ENCODE results near the gene ATP4A.

GRCh38 chr19:35556846-35557538 is 6.5 kb downstream of the ATP4A start:
- TF ChIP-seq REST (IDR thresholded peaks at IDR 0.05; ENCODE audit: low read depth) (no peak), NFIC (IDR thresholded peaks at IDR 0.05) (no peak), CREB1 (IDR thresholded peaks at IDR 0.05; ENCODE audit: low read depth) (no peak), TEAD4 (IDR thresholded peaks at IDR 0.05) (no peak), CEBPB (IDR thresholded peaks at IDR 0.05) (no peak), TCF12 (IDR thresholded peaks at IDR 0.05; ENCODE audit: low read depth) (no peak), RAD21 (IDR thresholded peaks at IDR 0.05; ENCODE audit: low read depth) (no peak), EGR1 (IDR thresholded peaks at IDR 0.05) (no peak), YY1 (IDR thresholded peaks at IDR 0.05; ENCODE audit: low read depth) (no peak), EP300 (IDR thresholded peaks at IDR 0.05; ENCODE audit: borderline replicate concordance) (no peak)
- TF ChIP-seq, protein P1, sequence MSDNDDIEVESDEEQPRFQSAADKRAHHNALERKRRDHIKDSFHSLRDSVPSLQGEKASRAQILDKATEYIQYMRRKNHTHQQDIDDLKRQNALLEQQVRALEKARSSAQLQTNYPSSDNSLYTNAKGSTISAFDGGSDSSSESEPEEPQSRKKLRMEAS (IDR thresholded peaks at IDR 0.05) = no peak

Data from Ishikawa (cell line).